ENCODE data around the gene VANGL1. TPM values are rescaled to one million over a fixed set of nuclear protein-coding genes. Genes with fewer than 3 reads are reported as not detected.

VANGL1 gene
- total and polyA plus RNA-seq, 2 of the 8 experiments (the other 6 are each of a cell fraction or from before 2014, with no cell fraction given), result 9.4 to 13.4 TPM

GRCh38 chr1:115678141-115678540, 36.4 kb downstream of the VANGL1 start (continued):
- TF ChIP-seq TBP (IDR thresholded peaks at IDR 0.05; ENCODE audit: low read depth, low read length), result no peak
- no peak for TF ChIP-seq TAF1 (IDR thresholded peaks at IDR 0.05; ENCODE audit: low read depth, low read length)

All from H1 (cell line).